SKM-1 treated with dmso at 0.1 percent for 144 hours (cell line): ENCODE results near the gene FOXK1.
A peak's percentile ranks its signal among the peaks of the same experiment; 100 is the strongest.
"Not testable (repeated sequence)": the region's sequence is repeated elsewhere in the genome, so short reads cannot be mapped to it uniquely, and the experiment has no call there.

Experiments
- DNase-seq: peaks from one replicate; lab custom pipeline; 2025; ENCODE audit not compliant: unreplicated experiment; lab: John Stamatoyannopoulos, UW

FOXK1 gene

GRCh38 chr7:4665661-4666060 lies 16.4 kb upstream of the FOXK1 start:
- peak; percentile 25 for DNase-seq

- DNase-seq, result no peak
Observed at GRCh38 chr7:4667776-4668509, 14.2 kb upstream of the FOXK1 start.

DNA sequence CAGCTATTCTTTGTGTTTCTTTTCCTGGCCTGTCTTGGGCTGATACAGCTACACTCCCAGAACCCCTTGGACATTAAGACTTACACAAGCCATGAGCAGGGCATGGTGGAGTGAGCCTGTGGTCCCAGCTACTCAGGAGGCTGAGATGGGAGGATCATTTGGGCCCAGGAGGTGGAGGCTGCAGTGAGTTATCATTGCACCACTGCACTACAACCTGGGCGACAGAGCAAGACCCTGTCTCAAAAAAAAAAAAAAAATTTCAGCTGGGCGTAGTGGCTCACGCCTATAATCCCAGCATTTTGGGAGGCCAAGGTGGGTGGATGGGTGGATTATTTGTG lies 13.6 kb upstream of the FOXK1 start:
- DNase-seq, result no peak

DNA sequence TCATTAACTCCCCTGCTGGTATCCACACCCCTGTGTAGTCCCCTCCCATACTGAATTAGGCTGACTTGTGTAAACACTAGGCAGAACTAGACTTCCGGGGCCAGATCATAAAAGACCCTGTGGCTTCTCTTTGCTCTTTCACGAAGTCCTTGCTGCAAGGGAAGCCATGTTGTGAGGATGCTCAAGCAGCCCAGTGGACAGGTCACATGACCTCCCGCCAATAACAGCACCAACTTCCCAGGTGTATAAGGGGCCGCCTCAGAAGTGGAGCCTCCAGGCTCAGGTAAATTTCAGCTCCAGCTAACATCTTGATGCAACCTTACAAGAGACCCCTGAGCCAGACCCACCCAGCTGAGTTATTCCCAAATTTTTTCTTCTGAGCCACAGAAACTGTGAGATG lies 11.3 kb upstream of the FOXK1 start:
- no peak for DNase-seq

DNA sequence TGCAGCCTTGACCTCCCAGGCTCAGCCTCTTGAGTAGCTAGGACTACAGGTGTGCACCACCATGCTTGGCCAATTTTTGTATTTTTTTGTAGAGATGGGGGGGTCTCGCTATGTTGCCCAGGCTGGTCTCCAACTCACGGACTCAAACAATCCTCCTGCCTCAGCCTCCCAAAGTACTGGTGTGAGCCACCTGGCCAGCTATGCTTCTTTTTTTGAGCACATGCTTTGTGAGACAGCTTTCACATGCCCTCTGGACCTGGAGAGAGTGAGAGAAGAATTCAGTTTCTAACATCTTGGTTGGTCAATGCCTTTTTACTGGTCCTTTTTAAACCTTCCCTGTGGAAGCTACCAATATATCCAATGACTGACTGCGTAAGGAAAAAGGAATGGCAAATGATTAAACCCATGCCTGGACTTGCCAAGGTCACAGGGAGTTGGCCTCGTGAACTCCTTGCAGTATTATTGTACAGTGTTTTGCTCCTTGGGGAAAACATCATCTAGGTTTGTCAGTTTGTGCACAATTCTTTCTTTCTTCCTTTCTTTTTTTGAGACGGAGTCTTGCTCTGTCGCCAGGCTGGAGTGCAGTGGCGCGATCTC lies 6.2 kb upstream of the FOXK1 start:
- DNase-seq, result no peak

DNA sequence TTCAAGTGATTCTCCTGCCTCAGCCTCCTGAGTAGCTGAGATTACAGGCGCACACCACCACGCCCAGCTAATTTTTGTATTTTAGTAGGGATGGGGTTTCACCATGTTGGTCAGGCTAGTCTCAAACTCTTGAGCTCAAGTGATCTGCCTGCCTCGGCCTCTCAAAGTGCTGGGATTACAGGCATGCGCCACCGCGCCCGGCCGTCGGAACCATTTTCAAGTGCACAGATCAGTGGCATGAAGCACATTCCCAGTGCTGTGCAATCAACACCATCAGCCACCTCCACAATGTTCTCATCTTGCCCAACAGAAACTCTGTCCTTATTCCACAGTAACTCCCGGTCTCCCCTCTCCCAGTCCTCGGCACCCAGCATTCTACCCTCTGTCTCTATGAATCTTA lies 4.6 kb upstream of the FOXK1 start:
- DNase-seq, result not testable (repeated sequence)

DNA sequence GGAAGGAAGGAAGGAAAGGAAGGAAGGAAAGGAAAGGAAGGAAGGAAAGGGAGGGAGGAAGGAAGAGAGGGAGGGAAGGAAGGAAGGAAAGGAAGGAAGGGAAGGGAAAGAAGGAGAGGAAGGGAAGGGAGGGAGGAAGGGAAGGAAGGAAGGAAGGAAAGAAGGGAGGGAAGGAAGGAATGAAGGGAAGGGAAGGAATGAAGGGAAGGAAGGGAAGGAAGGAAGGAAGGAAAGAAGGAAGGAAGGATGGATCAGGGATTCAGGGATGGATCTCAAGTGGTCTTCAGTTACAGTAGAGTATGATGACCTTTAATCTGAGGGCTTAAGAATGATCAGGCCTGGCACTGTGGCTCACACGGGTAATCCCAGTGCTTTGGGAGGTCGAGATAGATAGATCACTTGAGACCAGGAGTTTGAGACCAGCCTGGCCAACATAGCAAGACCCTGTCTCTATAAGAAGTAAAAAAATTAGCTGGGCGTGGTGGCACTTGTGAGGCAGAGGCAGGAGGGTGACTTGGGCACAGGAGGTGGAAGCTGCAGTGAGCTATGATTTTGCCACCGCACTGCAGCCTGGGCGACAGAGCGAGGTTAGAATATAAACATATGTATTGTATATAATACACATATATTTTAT lies 760 bp upstream of the FOXK1 start:
- DNase-seq, result no peak

- peak; percentile 9 for DNase-seq
Observed at GRCh38 chr7:4682621-4683042, 537 bp downstream of the FOXK1 start.

GRCh38 chr7:4683043-4683883 lies 1.2 kb downstream of the FOXK1 start:
- no peak for DNase-seq

DNA sequence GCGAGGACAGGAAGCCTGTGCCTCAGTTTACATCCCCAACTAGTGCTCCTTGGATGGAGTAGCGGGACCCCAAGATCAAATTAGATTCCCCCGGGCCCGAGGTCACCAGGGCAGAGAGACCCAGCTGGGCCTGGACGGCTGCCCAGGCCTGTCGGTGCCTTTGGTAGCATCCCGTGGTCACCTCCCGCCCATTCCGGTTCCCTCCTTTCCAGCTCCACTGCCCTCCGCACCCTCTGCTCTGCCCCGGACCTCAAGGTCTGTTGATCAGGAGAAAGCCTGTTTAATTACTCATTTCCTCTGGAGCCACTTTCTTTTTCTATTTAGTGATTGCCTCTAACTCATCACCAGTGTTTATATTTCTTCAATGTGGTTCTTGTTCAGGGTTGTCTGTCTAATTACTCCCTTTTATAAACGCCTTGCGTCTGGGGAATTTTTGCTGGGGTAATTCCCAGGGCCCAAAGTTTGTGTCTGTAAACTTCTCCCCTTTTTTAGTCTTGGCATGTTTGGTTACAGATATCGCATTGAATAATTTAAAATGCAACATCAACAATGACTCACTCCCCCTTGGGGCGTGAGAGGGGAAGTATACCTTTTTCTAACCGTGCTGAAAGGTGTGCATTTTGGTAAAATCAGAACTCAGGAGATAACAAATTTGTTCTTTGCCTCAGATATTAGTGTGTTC lies 1.9 kb downstream of the FOXK1 start:
- no peak for DNase-seq

DNA sequence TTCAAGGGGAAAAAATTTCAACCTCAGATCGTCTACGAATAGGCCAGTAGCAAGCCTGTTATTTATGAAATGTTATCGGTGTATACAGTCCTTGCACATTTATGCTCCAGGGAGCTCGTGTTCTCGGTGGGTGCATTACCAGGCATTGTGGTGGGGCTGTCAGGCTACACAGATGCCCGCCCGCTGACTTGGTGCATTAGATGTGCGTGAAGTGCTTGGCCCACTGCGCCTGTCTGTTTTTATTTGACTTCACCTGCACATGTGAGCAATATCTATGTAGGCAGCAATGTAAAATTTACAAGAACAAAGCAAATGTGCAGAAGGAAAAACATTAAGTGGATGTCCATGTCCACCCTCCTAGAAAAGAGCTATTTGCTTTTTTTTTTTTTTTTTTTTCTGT lies 2.8 kb downstream of the FOXK1 start:
- DNase-seq, result no peak

DNA sequence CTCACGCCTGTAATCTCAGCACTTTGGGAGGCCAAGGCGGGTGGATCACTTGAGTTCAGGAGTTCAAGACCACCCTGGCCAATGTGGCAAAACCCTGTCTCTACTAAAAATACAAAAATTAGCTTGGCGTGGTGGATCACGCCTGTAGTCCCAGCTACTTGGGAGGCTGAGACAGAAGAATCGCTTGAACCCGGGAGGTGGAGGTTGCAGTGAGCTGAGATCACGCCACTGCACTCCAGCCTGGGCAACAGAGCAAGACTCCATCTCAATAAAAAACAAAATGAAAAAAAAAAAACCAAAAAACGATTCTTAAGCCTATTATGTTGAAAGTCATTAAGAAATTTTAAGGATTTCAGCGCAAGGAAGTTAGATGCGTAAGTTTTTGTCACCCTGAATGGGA lies 3.6 kb downstream of the FOXK1 start:
- not testable (repeated sequence) for DNase-seq

GRCh38 chr7:4687956-4688355 lies 5.9 kb downstream of the FOXK1 start:
- DNase-seq, result no peak

GRCh38 chr7:4689151-4689550 lies 7.1 kb downstream of the FOXK1 start:
- DNase-seq, result no peak

- DNase-seq, result no peak
Observed at GRCh38 chr7:4689668-4690067, 7.6 kb downstream of the FOXK1 start.

- DNase-seq, result no peak
Observed at GRCh38 chr7:4690953-4691856, 9.1 kb downstream of the FOXK1 start.

GRCh38 chr7:4692055-4692454 lies 10.0 kb downstream of the FOXK1 start:
- DNase-seq, result no peak

DNA sequence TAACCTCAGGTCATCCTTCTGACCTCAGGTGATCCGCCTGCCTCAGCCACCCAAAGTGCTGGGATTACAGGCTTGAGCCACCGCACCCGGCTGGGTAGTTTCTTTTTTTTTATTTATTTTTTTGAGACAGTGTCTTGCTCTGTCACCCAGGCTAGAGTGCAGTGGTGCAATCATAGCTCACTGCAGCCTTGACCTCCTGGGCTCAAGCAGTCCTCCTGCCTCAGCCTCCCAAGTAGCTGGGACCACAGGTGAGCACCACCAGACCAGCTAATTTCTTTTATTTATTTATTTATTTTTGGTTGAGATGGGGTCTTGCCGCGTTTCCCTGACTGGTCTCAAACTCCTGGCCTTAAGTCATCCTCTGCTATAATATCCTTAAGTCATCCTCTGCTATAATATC lies 10.5 kb downstream of the FOXK1 start:
- DNase-seq, result not testable (repeated sequence)

DNA sequence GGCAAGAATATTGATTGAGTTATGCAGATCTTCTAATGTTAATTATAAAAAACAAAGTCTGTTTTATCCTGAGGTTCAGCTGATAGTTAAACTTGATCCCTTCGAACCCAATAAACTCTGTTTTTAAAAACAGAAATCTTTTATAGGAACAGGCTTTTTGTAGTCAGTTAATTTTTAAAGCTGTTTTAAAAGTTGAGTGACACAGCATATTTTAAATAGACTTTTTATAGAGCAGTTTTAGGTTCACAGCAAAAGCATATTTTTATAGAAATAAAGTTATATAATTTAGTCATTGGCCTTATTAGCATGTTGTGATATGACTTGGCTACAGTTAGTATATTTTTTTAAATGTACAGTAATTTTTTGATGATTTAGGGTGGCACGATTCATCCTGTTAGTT lies 11.1 kb downstream of the FOXK1 start:
- DNase-seq, result no peak

GRCh38 chr7:4693749-4694148 lies 11.7 kb downstream of the FOXK1 start:
- no peak for DNase-seq
